HG03039 (cell line): ENCODE results near the gene SPECC1L.

ENCODE experiments used
- ATAC-seq: cut with Tn5 transposase; IDR thresholded peaks from one replicate; pipeline ENCODE4 v1.9.1; 2021; ENCODE audit warnings: mild to moderate bottlenecking, moderate library complexity; ENCODE audit not compliant: unreplicated experiment

SPECC1L gene

DNA sequence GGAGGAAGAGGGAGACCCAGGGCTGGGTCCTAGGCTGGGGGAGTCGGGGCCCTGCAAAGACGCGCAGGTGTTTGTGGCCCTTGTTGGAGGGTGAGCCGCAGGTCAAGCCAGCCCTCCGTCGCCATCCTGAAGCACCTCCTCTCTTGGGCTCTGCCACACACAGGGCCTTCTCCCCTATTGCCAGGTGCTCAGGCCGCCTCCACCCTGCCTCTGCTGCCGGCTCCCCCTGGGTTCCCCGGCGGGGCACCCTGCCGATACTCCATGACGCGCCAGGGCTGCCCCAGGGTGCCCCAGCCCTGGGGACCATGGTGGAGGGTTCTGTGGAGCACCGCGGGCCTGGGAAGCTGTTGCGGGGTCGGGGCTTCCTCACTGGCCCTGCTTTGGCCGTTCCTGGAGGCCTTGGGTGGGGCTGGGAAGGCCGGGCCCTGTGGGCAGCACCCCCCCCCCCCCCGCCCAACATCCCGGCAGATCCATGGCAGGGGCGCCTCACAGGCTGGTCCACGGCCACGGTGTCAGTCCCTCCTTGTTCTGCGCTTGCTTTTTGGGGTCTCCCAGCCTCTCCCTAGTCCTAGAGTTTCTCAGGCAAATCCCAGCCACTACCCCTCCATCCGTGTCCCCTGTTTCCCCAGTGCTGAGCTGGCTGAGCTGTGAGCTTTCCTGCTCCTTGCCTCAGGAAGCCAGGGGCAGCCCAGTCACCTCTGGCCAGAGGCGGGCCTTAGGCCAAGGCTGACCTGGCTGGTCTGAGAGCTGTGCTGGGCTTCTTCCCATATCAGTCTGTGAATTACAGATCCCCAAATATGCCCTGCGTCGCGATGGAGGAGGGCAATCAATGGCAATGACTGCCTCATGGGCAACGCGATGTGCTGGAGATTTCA is 154.5 kb downstream of the SPECC1L start:
- no peak for ATAC-seq

DNA sequence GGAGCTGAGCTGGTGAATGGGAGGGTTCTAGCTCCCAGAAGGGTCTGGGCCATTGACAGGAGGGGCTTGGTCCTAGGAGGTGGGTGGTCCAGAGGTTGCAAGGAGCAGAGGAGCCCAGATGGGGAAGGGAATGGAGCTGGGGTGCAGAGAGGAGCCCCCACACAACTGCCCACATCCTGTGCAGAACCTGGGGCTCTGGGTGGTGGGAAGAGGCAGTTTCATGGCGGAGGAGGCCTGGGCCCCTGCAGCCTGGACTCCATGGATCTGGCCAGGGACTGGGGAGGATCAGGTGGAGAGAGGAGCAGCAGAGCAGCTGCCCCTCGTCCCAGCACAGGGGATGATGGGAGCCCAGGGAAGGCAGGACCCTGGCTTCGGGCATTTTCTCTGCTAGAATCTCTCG is 155.8 kb downstream of the SPECC1L start:
- ATAC-seq: no peak

DNA sequence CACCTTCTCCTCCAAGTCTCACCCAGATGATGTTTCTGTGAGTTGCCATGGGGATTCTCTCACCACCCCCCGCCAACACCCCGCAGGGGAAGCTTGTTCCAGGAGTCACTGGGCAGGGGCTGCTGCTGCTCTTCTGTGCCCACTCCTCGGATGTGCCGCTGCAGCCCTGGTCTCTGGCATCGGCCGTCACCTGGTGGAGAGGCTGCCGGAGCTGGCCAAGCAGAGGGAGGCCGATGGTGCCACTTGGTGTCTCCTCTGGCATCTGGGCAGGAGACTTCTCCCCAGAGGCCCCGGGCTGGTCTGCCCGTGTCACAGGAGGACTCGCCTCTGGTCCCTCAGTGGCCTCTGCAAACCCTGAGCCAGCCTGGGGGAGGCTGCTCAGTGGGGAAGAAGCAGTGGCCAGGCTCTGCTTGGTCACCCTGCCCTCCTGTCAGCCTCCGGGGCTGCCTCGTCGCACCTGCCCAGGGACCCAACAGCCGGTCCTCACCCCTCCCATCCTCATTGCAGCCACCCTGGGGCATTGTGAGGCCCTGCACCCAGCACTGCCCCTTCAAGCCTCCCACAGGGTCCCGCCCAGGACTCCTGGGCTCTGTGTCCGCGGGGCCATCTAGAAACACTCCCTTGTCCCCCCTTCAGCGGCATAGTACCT is 156.3 kb downstream of the SPECC1L start:
- ATAC-seq: no peak

DNA sequence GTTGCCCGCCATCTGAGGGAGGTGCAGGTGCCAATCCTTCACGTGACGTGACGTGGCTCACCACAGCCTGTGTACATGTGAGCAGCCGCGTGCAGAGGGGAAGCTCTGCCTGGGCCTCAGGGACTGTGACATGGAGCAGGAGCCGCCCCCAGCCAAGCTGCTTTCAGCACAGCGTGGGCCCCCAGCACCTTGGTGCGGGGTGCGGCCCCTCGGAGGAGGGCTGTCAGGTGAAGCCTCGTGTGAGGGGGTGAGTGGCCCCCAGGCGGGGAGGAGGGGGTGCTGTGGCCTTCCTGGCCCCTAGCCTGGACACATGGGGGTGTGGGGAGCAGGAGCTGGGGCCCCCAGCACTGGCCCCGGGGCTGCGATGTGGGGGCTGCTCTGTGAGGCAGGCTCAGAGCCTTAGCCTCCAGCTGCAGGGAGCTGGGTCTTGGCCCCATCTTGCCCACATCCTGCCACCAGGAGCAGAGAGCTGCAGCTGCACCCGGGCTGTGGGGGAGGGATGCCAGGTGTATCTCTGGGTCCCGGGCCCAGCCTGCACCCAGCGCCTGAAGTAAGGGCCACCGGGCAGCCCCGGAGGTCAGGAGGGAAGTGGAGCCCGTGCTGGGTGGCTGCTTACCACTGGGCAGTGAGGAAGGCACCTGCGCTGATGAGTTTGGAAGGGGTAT is 157.0 kb downstream of the SPECC1L start, which contains the start of gene ADORA2A:
Gene ADORA2A (plus strand): TSS at position 100 of the 665 bp plus-strand sequence. CDS start 5,806 bp downstream, outside the sequence.
- ATAC-seq: no peak

DNA sequence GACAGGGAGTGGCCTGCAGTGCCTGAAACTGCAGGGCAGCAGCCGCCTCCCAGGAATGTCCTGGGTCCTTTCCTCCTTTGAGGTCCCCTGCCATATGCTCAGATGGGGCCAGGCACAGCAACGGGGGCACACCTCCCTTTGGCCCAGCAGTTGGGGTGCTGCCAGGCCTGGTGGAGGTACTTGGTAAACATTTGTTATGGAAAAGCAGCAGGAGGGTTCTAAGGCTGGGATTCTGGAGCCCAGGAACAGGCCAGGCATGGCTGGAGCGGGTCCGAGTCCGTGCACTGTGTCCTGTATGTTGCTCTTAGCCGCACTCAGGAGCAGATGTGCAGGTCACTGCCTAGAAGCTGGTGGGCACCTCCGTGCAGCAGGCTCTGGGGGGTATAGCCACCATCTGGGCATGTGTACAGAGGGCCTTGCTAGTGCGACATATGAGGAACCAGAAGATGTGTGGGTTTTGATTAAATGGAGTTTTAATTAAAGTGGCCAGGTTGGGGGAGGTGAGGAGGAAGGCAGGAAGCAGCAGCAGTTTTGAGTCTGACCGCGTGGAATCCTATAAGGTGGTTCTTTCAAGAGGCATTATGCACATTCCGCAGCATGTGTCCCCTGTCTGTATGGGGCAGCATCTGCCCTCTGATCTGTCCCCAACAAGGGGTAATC is 158.2 kb downstream of the SPECC1L start:
- no peak for ATAC-seq

DNA sequence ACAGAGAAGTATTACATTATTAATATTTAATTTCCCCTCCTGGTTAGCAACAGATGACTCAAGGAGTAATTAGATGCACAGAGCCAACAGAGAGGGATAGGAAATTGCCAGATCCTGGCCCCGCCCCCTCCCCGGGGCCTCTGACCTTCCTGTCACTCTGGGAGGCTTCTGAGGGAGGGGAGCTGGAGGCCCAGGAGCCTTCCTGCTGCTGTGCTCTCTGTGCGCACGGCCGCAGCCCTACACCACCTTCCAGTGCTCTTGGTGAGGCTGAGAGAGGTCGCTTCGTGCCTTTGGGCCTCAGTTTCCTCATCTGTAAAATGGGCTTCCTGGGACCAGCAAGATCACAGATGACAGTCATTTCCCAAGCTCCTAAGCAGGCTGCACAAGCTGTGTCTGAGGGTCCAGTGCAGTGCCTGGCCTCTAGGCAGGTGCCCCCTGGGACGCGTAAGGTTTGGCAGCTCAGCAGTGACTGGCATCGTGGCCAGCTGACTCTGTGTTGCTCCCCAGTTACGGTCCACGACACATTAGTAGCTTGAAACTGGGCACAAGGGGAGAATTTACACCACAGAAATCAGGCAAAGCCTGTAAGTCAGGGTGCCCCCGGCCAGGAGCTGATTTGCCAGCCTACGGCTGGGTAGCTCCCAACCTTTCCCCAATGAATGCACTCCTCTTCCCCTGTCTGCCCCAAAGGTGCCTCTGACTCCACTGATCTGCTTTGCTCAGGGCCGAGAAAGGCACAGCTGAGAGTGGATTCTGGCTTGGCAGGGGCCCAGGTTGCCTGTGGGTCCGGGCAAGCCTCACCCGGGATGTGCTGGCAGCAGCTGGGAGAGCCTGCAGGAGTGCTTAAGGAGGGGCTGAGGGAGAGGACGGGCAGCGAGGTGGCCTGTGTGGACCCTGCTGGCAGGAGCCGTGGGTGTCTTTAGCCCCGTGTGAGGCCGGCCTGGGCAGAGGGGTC is 159.1 kb downstream of the SPECC1L start:
- ATAC-seq: no peak

DNA sequence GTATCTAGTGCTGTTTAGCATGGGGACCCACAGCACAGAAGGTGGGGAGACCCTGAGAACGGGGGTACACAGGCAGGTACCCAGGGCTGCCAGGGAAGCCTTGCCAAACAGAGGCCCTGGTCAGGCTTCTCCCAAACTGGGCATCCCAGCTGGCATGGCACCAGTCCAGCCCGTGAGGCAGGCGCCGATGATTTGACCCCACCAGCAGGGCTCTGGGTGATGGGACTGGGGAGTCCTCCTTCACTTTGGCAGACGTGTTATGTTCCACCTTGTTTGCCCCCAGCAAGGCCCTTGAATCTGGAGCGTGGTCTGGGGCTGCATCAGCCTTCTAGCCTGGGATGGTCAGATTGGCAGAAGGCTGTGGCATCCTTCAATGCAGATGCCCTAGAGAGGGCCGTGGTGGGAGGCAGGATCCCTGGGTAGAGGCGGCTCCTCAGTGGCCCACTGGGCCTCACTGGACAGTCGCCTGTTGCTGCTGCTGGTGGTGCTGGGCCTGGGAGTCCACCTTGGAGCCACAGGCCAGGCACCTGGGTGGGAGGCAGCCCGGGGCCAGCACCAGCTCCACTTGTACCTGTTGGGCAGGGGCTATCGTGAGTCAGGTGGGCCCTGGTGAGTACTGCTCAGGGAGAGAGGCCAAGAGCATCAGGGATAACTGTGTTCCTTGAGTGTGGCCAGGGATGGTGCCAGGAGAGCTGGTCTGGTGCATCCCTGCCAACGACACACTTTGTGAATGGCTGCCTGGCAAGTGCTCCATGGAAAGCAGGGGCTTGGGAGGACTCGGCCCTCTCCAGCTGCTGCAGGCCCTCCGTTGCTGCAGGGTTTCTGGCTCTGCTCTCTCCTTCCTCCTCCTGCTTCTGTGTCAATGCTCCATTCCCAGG is 160.0 kb downstream of the SPECC1L start:
- ATAC-seq: no peak

DNA sequence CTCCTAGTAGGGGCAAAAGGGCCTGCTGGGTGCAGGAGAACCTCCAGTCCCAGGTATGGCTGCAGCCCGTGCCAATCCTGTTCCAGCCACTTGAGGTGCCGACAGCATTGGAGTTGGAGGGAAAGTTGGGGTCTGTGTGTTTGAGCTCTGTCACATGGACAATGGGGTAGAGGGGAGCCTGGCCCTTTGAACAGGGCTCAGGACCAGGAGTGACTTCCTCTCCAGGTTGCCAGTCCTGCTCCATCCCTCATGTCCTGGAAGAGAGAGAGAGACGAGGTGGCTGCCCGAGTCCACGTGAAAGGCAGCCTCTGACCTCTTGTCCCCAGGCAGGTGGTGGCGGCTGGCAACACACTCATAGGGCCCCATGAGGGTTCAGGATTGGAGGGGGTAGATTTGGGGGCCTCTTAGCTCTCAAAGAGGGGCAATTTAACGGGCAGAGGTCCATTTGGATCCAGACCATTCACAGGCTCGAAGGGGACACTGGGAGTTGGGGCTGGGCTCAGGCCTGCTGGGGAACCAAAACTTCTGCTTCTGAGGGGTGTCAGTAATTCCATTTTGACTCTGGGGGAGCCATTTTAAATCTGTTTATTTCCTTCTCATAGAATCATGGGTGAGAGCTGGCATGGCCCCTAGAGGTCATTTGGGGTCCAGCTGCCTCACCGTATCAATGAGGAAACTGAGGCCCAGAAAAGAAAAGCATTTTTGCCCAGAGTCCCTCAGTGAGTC is 160.8 kb downstream of the SPECC1L start:
- ATAC-seq: no peak

DNA sequence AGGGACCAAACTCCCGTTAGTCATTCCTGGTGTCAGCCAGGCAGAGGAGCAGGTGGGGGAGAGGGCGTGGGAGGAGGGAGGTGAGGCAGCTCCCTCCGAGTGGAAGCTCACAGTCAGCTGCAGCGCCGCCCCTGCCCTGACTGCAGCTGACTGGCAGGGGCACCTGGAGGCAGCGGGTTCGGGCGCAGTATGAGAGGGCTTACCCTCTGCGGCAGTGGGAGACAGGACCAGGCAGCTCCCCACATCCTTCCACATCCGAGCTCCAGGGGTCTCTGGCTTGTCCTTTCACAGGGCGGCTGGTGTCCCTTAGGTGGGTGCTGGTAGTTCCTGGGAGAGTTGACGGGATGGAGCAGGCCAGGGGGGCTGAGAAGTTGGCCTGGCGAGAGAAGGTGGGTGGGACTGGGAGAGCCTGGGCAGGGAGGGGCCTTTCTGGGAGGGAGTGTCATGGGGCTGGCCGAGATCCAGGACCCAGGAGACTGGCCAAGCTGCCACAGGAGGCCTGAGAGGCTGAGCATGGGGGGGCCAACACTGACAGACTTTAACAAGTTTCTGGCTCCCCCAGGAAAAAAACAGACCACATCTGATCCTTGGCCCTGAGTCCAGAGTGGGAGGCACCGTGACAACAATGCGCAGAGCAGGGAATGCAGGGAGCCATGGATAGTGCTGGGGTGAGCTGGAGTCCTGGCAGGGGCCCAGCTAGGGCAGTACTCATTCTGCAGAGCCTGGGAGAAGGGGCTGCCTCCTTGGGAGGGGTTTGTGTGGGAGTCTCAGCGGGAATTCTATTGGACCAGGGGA is 161.6 kb downstream of the SPECC1L start:
- ATAC-seq: no peak

DNA sequence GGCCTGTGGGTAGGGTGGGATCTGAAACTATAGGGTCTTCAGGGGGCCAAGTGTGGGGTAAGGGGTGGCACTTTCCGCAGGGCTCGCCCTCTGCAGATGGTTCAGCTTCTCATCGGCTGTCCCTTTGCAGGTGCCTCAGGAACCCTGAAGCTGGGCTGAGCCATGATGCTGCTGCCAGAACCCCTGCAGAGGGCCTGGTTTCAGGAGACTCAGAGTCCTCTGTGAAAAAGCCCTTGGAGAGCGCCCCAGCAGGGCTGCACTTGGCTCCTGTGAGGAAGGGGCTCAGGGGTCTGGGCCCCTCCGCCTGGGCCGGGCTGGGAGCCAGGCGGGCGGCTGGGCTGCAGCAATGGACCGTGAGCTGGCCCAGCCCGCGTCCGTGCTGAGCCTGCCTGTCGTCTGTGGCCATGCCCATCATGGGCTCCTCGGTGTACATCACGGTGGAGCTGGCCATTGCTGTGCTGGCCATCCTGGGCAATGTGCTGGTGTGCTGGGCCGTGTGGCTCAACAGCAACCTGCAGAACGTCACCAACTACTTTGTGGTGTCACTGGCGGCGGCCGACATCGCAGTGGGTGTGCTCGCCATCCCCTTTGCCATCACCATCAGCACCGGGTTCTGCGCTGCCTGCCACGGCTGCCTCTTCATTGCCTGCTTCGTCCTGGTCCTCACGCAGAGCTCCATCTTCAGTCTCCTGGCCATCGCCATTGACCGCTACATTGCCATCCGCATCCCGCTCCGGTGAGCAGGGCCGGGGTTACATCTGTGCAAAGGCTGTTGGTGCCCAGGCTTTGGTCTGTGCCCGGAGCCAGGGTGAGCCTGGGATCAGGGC is 162.6 kb downstream of the SPECC1L start:
- ATAC-seq: no peak

DNA sequence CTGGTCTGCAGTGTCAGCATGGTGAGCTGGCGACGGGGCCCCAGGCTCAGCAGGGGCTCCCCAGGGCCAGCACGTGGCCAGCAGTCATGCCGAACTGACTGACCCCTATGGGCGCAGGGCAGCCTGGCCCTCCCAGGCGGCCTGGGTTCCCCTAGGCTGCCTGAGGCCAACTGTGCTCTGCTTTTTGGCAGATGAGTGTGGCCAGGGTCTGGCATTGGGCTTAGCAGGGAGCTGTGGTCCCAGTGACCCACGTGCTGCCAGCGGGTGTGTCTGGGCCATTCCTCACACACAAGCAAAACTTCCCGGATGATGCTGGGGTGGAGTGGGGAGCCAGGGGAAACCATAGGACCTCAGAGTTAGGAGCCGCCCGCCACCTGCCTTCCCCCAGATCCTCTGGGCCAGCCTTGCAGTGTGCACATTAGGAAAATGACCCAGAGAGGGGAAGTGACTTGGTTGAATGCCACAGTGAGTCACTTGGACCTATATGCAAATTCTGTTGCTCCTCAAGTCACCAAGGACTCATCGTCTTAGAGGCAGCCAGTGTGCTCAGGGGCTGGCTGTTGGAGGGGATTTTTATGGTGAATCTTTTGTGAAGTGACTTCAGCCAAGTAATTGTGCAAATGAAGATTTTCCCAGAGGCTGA is 163.3 kb downstream of the SPECC1L start:
- peak; percentile 49 for ATAC-seq

DNA sequence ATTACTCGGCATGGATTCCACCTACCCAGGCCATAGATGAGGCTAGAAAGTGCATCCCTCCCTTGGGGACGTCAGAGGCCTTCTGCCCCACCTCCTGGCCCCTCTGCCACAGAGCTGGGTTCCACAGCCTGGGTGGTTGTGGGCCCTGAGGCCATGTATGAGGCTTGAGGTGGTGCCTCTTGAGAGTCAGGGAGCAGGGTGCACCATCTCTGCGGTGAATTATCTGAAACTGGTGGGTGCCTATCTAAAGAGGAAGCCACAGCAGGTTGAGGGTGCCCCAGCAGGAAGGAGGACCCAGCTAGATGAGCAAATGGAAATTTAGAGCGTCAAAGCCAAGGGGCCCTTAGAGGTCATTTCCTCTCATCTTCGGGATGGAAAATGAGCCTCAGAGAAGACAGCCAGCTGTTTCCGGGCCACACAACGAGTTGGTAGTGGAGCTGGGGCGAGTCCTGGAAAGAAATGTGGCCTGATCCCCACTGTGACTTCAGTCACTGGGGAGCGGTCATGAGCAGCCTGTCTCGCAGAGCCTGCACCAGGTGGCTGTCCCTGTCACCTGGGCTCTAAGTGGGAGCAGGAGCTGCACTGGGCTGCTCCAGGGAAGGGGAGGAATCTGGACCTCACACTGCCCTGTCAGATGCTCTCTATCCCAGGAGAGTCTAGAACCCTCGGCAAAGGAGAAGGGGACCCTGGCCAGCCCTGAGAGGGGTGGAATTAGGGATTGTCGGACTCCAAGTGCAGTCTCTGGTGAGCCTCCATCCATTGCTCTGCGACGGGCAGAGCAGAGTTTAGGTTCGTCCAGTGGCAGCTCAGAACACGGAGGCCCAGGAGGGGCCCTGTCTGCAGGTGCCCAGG is 164.1 kb downstream of the SPECC1L start:
- ATAC-seq: peak; percentile 32

DNA sequence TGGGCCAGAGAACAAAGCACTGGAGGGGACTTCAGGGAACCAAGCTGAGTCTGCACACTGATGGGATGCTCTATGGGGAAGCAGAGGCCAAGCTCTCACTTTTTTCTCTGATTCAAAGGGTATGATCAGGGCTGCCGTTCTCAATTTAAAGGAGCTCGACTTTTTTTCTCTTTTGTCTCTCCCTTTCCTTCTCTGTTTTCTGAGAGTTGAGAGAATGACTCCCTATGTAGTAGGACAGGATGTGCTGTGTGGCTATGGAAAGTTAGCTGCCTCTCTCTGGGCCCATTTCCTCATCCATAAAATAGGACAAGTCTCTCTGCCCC is 164.7 kb downstream of the SPECC1L start:
- ATAC-seq: no peak

DNA sequence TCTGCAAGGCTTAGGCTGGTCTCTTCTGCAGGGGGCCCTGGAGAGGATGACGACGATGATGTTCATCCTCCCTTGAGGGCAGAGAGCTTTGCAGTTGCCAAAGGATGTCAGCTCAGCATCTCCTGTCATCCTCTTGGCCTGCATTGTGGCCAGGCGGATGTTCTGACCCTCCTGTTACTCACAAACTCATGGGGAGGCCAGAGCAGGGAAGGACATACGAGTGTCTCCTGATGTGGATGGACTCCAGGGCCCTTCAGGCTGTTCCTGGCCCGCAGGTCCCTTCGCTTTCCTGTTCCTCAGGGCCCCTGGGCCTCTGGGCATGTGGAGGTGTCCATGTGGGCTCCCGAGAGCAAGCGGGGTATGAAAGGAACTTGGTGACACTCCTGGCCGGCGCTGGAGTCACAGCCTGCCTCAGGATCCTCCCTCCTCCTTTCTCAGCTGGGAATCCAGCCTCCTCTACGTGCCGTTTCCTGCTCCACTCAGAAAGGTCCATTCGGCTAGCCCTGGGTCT is 165.3 kb downstream of the SPECC1L start:
- ATAC-seq: no peak

DNA sequence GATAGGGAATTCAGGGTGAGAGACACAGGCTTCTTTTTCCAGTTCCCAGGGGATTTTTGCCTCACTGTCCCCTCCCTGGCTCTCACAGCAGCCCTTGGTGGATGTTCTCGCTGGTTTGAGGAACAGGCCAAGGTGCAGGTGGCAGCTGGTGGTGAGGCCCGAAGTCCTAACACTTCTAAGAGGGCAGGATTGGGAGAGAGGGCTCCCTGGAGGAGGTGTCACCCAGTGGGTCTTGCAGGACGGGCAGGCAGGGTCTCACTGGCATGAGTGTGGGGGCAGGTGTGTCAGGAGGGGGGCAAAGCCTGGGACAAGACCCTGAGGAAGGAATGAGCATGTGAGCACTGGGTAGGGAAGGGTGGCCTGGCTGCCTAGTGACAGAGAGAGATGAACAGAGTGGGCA is 165.9 kb downstream of the SPECC1L start:
- ATAC-seq: no peak
